ENCODE data around the gene UBE2D1.

DNA sequence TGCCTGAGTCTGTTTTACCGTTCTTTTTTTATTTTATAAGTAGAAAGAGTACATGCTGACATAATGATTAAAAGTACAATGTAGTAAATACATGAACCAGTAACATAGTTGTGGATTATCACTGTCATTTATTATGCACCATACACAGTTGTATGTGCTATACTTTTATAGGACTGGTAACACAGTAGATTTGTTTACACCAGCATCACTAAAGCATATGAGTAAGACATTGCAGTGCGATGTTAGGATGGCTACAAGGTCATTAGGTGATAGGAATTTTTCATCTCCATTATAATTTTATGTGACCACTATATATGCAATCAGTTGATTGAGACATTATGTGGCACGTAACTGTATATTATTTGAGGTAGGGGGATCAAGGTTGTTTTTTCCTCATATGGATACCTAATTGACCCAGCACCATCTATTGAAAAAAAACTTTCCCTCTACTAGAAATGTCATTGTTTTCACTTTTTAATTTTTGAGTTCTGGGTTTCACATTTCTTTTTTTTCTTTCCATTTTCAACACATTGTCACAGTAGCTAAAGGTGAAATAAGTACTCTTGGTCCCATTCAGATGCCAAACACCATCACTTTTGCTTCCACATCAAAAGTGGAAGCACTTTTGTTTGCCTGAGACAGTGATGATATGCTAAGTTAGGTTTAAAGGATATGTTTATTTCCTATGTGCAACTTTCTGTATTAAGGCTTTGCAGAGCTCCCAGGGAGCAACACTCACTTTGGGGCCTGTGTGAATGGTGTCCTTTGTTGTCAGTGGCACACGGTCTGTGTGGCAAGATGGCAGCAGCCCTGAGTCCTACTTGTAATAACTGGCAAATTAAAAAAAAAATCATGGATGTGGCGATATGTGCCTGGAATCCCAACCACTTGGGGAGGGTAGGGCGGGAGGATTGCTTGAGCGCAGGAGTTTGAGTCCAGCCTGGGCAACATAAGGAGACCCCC is 17.1 kb downstream of the UBE2D1 start:
- TF ChIP-seq, protein P1, sequence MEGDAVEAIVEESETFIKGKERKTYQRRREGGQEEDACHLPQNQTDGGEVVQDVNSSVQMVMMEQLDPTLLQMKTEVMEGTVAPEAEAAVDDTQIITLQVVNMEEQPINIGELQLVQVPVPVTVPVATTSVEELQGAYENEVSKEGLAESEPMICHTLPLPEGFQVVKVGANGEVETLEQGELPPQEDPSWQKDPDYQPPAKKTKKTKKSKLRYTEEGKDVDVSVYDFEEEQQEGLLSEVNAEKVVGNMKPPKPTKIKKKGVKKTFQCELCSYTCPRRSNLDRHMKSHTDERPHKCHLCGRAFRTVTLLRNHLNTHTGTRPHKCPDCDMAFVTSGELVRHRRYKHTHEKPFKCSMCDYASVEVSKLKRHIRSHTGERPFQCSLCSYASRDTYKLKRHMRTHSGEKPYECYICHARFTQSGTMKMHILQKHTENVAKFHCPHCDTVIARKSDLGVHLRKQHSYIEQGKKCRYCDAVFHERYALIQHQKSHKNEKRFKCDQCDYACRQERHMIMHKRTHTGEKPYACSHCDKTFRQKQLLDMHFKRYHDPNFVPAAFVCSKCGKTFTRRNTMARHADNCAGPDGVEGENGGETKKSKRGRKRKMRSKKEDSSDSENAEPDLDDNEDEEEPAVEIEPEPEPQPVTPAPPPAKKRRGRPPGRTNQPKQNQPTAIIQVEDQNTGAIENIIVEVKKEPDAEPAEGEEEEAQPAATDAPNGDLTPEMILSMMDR (IDR thresholded peaks at IDR 0.05): no peak
- TF ChIP-seq POLR2A (IDR thresholded peaks at IDR 0.05): no peak

All from right lobe of liver (tissue), 4 donors.